Upper lobe of right lung (tissue), 1 donor: Measurements from ENCODE around the gene FGD6. TPM values are rescaled to one million over a fixed set of nuclear protein-coding genes. Genes with fewer than 3 reads are reported as not detected.

Experiments
- ATAC-seq: fragments of 200-7000 bp; cut with Tn5 transposase; one replicate; pipeline ENCODE4 v1.9.1; 2020; ENCODE audit warnings: mild to moderate bottlenecking, moderate library complexity
- DNase-seq: peaks from one replicate; pipeline ENCODE4 v3.0.0-alpha.2; 2020
- H3K27ac ChIP-seq: fragments of 200-600 bp; one replicate; pipeline ENCODE4 v1.8.0; 2022
- H3K27me3 ChIP-seq: fragments of 200-600 bp; one replicate; pipeline ENCODE4 v1.8.0; 2022; ENCODE audit warnings: mild to moderate bottlenecking
- H3K36me3 ChIP-seq: fragments of 200-600 bp; one replicate; pipeline ENCODE4 v1.8.0; 2022
- H3K4me1 ChIP-seq: fragments of 200-600 bp; one replicate; pipeline ENCODE4 v1.8.0; 2022
- H3K4me3 ChIP-seq: fragments of 200-600 bp; one replicate; pipeline ENCODE4 v1.8.0; 2022; ENCODE audit warnings: mild to moderate bottlenecking
- H3K9me3 ChIP-seq: fragments of 200-600 bp; one replicate; pipeline ENCODE4 v1.8.0; 2022
- CTCF ChIP-seq: fragments of 200-600 bp; IDR thresholded peaks from one replicate; pipeline ENCODE4 v1.8.0; 2022; ENCODE audit warnings: antibody characterized with exemption
- intact Hi-C: fragments of 100-400 bp; cut with DNase I; formaldehyde crosslinking; loops from one replicate; pipeline ENCODE4 v1.11.0; 2022
- total RNA-seq: library from RNA; stranded (reverse); fragmentation: NEBNext Ultra II Directional; extraction: Animal tissue kit (Norgen Biotek cat#: 25700); gene quantifications from one replicate; pipeline ENCODE4 v1.2.1, GENCODE V29; 2021
- donor health status: DM: no; HTN: yes; CAD: no; lungs with severe emphysema.

The FGD6 gene
- total RNA-seq, 1 donor from 2014 or later, result 28.8 TPM

GRCh38 chr12:95187865-95188415 lies 29.3 kb downstream of the FGD6 start:
- ATAC-seq (no peak), DNase-seq (no peak)
- no peaks in the 10 kb centered on the region for H3K9me3 ChIP-seq
- H3K27me3 ChIP-seq, result no peaks in the 10 kb centered on the region
- no peak overlapping the region for H3K27ac ChIP-seq
- TF ChIP-seq CTCF, result no peak
- H3K36me3 ChIP-seq, result no peaks in the 10 kb centered on the region
- no peak overlapping the region for H3K4me3 ChIP-seq
- intact Hi-C loops, result no loop called here
- peaks cover 4% of the 10 kb centered on the region for H3K4me1 ChIP-seq

DNA sequence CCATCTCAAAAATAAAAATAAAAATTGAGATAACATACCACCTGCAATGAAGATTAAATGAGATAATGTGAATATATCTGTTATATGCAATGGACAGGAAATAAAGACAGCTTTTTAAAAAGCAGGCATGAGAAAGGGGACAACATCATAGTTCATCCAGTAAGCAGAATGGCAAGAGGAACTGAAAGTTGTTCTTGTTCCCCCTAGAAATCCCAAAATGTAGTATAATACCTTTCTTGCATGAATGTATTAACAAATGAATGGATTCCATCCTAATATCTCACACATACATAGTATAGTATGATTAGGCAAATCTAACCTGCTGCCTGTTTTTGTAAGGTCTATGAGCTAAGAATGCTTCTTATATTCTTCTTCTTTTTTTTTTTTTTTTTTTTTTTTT lies 31.4 kb downstream of the FGD6 start:
- Histone ChIP-seq H3K27me3 (no peaks in the 10 kb centered on the region), H3K27ac (no peak overlapping the region), H3K4me3 (no peak overlapping the region), H3K36me3 (no peaks in the 10 kb centered on the region), H3K9me3 (no peaks in the 10 kb centered on the region), H3K4me1 (no peaks in the 10 kb centered on the region)
- intact Hi-C loops, result no loop called here
- DNase-seq (no peak), ATAC-seq (no peak)
- TF ChIP-seq CTCF, result no peak

DNA sequence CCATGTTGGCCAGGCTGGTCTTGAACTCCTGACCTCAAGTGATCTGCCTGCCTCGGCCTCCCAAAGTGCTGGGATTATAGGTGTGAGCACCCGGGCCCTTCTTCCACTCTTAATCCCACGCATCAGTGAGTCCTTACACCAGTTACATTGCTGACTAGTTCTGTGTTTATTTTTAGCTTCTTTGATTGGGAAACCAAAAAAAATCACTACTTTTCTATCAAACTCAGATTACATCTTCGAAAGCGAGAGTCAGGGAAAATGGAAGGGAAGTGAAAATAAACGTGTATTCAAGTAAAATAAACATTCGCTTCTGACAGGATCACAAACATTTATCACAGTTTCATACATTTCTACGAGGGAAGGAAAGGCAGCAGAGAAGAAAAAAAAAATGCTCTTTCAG lies 32.2 kb downstream of the FGD6 start:
- Histone ChIP-seq H3K9me3 (no peaks in the 10 kb centered on the region), H3K27me3 (no peaks in the 10 kb centered on the region), H3K36me3 (no peaks in the 10 kb centered on the region), H3K4me1 (no peaks in the 10 kb centered on the region), H3K4me3 (no peak overlapping the region), H3K27ac (no peak overlapping the region)
- no peak for ATAC-seq
- TF ChIP-seq CTCF, result no peak
- intact Hi-C loops, result no loop called here
- no peak for DNase-seq

DNA sequence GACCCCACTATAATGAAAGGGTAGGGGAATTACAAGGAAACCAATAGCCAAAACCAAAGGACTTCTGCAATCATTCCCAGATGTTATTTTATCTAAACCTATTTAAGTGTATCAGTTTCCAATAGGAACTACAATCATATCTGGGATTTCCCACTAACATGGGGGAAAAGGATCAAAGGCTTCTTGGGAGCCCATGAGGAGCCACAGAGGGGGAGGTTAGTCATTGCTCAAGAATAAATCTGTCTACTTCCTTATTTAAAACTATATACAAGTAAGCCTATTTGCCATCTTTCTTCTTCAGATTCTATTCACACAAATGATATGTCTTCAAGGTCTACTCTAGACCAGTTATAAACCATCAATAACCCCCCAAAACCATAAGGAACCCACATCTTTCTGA lies 33.1 kb downstream of the FGD6 start:
- TF ChIP-seq CTCF, result no peak
- intact Hi-C loops, result no loop called here

DNA sequence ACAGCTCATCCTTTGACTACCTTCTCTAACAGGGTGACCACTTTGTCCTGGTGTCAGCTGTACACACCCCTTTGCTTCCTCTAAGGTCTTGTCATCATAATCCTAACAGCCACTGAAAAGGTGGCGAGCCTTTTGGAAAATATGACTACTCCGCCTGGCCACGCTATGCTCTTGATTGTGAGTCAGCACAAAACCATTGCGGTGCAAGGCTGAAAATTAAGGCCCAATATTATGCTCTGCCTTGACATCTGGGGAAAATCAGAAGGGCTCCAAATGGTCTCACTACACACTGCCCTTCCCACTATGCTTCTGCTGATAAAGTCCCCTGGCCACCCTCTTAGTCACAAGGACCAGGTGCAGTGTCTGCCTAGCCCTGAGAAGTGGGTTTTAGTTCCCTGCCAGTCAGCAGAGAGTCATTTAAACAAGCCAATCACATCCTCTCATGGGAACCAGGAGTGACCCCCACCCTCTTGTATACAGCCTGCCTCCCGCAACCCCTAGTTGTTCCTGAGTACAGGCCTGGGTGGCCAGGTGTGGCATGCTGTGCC lies 34.3 kb downstream of the FGD6 start:
- Histone ChIP-seq H3K9me3 (no peaks in the 10 kb centered on the region), H3K4me3 (no peak overlapping the region), H3K27me3 (no peaks in the 10 kb centered on the region), H3K36me3 (no peaks in the 10 kb centered on the region), H3K4me1 (no peaks in the 10 kb centered on the region), H3K27ac (no peak overlapping the region)
- intact Hi-C loops, result no loop called here
- ATAC-seq (peak; percentile 29), DNase-seq (no peak)
- no peak for TF ChIP-seq CTCF

More for the DNA sequence above, 33.1 kb downstream of the FGD6 start:
- H3K4me3 ChIP-seq, result no peak overlapping the region
- no peaks in the 10 kb centered on the region for H3K9me3 ChIP-seq
- peak; percentile 21 for ATAC-seq
- H3K27me3 ChIP-seq, result no peaks in the 10 kb centered on the region
- H3K27ac ChIP-seq, result no peak overlapping the region
- no peaks in the 10 kb centered on the region for H3K36me3 ChIP-seq
- DNase-seq, result no peak
- no peaks in the 10 kb centered on the region for H3K4me1 ChIP-seq

GRCh38 chr12:95181103-95181502 lies 36.2 kb downstream of the FGD6 start:
- no peak for ATAC-seq
- Histone ChIP-seq H3K27me3 (no peaks in the 10 kb centered on the region), H3K4me1 (no peaks in the 10 kb centered on the region), H3K9me3 (no peaks in the 10 kb centered on the region), H3K36me3 (no peaks in the 10 kb centered on the region), H3K4me3 (no peak overlapping the region), H3K27ac (no peak overlapping the region)
- DNase-seq, result no peak
- intact Hi-C loops, result no loop called here
- TF ChIP-seq CTCF, result no peak
